Keratinocyte (primary cell): ENCODE data around the gene UGT2B28.

ENCODE experiments used
- EZH2 ChIP-seq: IDR thresholded peaks from one replicate; pipeline ENCODE4 v1.6.1; 2012; ENCODE audit warnings: inconsistent platforms, mild to moderate bottlenecking, low read length, moderate library complexity
- TF ChIP-seq, protein P1 (sequence below), 3 experiments: IDR thresholded peaks in 1 of 3; conservative IDR thresholded peaks in 1 of 3; optimal IDR thresholded peaks in 1 of 3; 2 replicates in 2 of 3; 3 replicates in 1 of 3; pipeline versions ENCODE3 to v1.5.1; 2011; ENCODE audit warnings: low read length in 3 of 3, mild to moderate bottlenecking in 3 of 3, moderate library complexity in 2 of 3, control low read depth in 1 of 3, inconsistent platforms in 1 of 3; ENCODE audit not compliant: insufficient read depth in 2 of 3; ENCODE audit errors: extremely low read depth in 1 of 3

DNA sequence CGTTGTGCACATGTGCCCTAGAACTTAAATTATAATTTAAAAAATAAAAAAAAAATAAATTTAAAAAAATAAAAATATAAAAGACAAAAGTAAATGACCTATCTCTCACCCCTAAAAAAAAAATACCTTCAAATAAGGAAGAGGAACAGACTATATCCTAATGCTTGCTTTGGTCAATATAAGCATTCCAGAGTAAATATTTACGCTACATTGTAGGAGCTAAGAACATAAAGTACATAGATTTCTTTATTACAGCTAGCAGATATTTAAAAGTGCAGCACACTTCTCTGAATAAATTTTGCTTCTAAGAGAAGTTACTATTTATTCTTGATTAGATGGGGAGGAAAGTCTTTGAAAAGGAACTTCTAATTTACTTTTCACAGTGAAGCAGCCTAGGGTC, 41.2 kb upstream of the UGT2B28 start:
- TF ChIP-seq, protein P1, sequence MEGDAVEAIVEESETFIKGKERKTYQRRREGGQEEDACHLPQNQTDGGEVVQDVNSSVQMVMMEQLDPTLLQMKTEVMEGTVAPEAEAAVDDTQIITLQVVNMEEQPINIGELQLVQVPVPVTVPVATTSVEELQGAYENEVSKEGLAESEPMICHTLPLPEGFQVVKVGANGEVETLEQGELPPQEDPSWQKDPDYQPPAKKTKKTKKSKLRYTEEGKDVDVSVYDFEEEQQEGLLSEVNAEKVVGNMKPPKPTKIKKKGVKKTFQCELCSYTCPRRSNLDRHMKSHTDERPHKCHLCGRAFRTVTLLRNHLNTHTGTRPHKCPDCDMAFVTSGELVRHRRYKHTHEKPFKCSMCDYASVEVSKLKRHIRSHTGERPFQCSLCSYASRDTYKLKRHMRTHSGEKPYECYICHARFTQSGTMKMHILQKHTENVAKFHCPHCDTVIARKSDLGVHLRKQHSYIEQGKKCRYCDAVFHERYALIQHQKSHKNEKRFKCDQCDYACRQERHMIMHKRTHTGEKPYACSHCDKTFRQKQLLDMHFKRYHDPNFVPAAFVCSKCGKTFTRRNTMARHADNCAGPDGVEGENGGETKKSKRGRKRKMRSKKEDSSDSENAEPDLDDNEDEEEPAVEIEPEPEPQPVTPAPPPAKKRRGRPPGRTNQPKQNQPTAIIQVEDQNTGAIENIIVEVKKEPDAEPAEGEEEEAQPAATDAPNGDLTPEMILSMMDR (optimal IDR thresholded peaks at IDR 0.05 in 1 of 3, IDR thresholded peaks at IDR 0.05 in 1 of 3, conservative IDR thresholded peaks at IDR 0.05 in 1 of 3; ENCODE audit: extremely low read depth in 1 of 3, insufficient read depth in 2 of 3, low read length in 3 of 3), result no peak
- TF ChIP-seq EZH2, result no peak
